NCI-H2171 treated with DMSO at 0.1 percent for 48 hours (cell line): ENCODE results near the gene ITPRIPL2.

Source experiments
- DNase-seq: peaks from one replicate; lab custom pipeline; 2025; lab: John Stamatoyannopoulos, UW

The ITPRIPL2 gene

GRCh38 chr16:19113577-19114358 lies at the start of gene ITPRIPL2:
Gene ITPRIPL2, plus strand, starts transcription at chr16:19113964. Its CDS starts 498 bp downstream, at chr16:19114462.
- DNase-seq: no peak

- no peak for DNase-seq
These were observed 46.8 kb upstream of the ITPRIPL2 start for GRCh38 chr16:19066988-19067348.

GRCh38 chr16:19067349-19068236 lies 46.2 kb upstream of the ITPRIPL2 start, which contains the start of gene COQ7:
Gene COQ7, plus strand, starts transcription at chr16:19067614. Its CDS starts 51 bp downstream, at chr16:19067665.
- peak; percentile 99 for DNase-seq

- DNase-seq: no peak
These were observed 45.4 kb upstream of the ITPRIPL2 start for GRCh38 chr16:19068237-19068815.

GRCh38 chr16:19071811-19072777 lies 41.7 kb upstream of the ITPRIPL2 start:
- peak; percentile 27 for DNase-seq

- no peak for DNase-seq
These were observed 40.4 kb upstream of the ITPRIPL2 start for GRCh38 chr16:19073344-19073743.

- DNase-seq: no peak
These were observed 39.9 kb upstream of the ITPRIPL2 start for GRCh38 chr16:19073863-19074262.

GRCh38 chr16:19075511-19075910 lies 38.3 kb upstream of the ITPRIPL2 start:
- DNase-seq: no peak

- DNase-seq: no peak
These were observed 35.9 kb upstream of the ITPRIPL2 start for GRCh38 chr16:19077879-19078278.

- DNase-seq: no peak
These were observed 30.1 kb upstream of the ITPRIPL2 start for GRCh38 chr16:19083670-19084069.

GRCh38 chr16:19084139-19084538 lies 29.6 kb upstream of the ITPRIPL2 start:
- DNase-seq: no peak

GRCh38 chr16:19084879-19085278 lies 28.9 kb upstream of the ITPRIPL2 start:
- DNase-seq: no peak

GRCh38 chr16:19085679-19086200 lies 28.0 kb upstream of the ITPRIPL2 start:
- DNase-seq: no peak

- DNase-seq: peak; percentile 71
These were observed 27.2 kb upstream of the ITPRIPL2 start for GRCh38 chr16:19086322-19087199.

- DNase-seq: no peak
These were observed 25.3 kb upstream of the ITPRIPL2 start for GRCh38 chr16:19088341-19088916.

GRCh38 chr16:19089410-19089955 lies 24.3 kb upstream of the ITPRIPL2 start:
- DNase-seq: no peak

- DNase-seq: no peak
These were observed 22.8 kb upstream of the ITPRIPL2 start for GRCh38 chr16:19090916-19091315.

- DNase-seq: no peak
These were observed 20.9 kb upstream of the ITPRIPL2 start for GRCh38 chr16:19092653-19093410.
